GM21737 (cell line): Measurements from ENCODE around the gene APLF.

Source experiments
- ATAC-seq: cut with Tn5 transposase; IDR thresholded peaks from one replicate; pipeline ENCODE4 v1.9.1; 2021; ENCODE audit warnings: mild to moderate bottlenecking, moderate library complexity; ENCODE audit not compliant: unreplicated experiment

APLF gene, protein sequence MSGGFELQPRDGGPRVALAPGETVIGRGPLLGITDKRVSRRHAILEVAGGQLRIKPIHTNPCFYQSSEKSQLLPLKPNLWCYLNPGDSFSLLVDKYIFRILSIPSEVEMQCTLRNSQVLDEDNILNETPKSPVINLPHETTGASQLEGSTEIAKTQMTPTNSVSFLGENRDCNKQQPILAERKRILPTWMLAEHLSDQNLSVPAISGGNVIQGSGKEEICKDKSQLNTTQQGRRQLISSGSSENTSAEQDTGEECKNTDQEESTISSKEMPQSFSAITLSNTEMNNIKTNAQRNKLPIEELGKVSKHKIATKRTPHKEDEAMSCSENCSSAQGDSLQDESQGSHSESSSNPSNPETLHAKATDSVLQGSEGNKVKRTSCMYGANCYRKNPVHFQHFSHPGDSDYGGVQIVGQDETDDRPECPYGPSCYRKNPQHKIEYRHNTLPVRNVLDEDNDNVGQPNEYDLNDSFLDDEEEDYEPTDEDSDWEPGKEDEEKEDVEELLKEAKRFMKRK

DNA sequence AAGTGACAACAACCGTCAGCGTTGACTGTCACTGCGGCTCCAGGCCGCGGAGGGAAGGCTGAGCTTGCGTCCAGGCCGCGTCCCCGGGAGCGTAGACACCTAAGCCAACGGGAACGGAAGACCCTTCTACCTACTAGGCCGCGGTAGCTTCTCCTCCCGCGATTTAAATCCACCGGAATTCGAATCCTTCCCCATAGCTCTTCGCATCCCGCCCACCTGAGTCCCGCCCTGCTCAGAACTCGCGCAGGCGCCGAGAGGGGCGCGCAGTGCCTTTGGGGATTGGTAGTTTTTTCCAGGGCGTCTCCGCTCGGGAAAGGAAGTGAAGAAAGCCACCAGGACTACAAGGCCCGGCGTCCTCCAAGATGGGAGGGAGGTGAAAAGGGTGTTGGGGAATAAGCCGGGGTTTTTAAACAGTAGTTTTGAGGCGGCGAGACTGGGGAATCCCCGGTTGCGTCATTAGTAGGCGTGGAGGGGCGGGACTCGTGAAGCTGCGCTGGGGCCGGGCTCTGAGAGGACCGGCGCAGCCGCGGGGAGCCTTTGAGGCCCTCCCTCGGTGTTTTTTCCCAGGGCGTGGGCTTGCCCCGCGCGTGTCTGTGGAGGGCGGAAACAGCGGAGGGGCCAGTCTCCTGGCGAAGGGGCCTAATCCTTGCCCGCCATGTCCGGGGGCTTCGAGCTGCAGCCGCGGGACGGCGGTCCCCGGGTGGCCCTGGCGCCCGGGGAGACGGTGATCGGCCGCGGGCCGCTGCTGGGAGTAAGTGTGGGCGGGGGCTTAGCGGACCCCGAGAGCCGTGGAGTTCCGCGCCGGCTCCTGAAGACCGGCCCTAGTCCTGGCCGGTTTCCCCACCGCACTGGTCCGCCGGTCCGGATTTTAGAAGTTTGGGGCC lies at the start of gene APLF, which contains the start of gene FBXO48:
TSS of gene APLF (plus strand) at position 509 of the 884 bp plus-strand sequence. CDS start at position 656, 147 bp downstream.
TSS of gene FBXO48 (minus strand) at position 218 of the 884 bp plus-strand sequence. CDS start 2,149 bp downstream, outside the sequence.
- ATAC-seq: peak; percentile 92

DNA sequence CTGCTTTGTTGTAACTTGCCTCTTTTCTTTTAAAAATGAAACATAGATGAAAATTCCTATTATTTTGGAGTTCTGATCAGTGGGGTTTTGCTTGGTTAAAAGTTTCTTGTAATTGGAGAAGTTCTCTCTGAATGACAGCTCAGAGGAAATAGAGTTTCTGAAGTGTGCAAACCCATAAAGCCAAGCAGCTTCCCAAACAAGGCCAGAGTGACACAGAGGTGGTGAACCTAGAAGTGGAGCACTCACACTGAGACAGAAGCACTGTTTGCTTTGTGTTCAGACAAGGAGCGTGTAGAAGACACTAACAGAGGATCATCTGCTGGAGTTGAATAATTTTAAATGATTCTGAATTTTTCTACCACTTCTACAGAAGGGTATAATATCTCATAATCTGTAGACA lies 49.5 kb upstream of the APLF start:
- ATAC-seq: no peak

DNA sequence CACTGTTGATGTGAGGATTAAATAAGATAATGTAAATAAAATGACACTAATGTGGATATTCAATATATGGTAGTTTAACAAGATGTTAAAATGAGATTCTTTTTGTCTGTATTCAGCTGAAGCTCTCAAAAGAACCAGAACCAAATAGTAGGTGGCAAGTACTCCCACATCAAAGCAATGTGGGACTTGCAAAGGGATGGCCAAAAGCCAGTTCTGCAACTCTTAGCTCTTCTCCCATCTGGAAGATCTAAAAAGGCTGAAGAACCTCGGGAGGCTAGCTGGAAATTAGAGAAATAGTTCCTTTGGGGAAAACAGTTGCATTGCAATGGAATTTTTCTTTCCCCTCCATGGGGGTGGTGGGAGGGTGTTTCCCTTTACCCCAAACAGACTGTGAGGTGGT lies 49.0 kb upstream of the APLF start:
- ATAC-seq: no peak

DNA sequence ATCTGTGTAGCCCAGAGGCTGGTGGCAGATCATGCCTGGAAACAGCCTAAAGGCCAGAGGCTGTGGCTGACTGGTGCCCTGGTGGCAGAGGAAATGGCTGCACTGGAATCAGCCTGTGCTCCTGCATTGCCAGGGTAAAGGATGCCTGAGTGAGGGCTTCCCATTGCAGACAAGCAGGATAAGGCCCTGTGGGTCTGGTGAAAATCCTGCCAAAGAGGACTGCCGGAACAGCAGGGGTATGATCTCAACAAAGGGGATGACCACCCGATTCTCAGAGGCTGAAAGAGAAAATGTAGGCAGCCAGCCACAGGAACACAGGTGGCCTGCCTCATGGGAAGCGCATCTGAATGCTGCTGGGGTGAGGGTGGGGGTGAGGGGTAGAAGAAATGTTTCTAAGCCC lies 48.5 kb upstream of the APLF start:
- no peak for ATAC-seq

DNA sequence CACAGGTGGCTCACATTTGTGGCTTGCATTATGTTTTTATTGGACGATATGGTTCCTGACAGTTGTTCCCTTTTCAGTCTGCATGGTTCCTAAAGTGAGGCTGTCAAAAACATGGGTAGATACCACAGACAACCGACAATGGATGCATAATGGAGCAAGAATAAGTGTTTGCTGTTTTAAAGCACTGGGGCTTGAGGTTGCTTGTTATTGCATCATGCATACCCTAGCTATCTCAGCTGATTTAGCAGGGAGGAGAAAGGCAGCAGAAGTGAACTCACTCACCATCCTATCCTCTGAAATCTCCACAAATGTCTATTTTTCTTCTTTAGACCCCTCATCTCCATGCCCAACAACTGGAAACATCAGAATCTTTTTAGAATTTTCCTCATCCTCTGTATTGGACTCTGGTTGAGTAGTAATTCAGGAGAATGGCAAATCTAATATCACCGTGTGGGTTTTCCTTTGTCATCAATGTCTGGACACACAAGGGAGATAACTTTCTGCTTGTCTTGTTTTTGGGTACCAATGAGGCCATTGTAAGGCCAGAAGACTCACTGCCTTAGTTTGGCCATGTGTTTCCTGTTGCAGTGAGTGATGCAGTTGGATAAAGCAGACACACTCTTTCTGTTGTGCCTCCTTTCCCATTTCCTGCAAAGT lies 47.0 kb upstream of the APLF start:
- no peak for ATAC-seq

DNA sequence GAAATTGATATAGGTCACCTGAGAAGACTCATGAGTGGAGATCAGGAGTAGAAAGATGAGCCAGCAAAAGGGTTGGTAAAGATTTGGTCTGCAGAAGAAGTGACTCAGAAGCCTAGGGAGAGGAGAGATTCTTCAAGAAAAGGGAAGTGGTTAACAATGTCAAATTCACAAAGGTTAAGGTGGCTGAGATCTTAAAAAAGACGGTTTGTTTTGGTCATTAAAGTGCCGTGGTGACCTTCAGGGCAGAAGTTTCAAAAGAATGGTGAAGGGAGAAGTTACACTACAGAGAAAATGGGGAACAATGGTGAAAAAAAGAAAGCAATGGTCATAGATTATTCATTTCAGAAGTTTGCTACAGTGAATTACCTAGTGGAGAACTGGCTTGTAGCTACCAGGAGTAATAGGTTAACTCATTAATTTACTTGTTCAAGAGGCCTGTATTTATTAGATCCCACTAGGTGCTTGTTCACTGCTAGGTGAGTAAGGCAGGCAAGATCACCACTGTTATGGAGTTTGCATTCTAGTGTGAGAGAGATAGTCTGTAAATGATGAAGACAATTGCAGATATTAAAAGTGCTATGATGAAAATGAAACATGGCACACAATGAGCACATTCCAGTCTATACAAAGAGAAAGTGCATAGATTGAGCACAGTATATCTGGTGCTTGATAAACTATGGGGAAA lies 43.3 kb upstream of the APLF start:
- peak; percentile 76 for ATAC-seq

DNA sequence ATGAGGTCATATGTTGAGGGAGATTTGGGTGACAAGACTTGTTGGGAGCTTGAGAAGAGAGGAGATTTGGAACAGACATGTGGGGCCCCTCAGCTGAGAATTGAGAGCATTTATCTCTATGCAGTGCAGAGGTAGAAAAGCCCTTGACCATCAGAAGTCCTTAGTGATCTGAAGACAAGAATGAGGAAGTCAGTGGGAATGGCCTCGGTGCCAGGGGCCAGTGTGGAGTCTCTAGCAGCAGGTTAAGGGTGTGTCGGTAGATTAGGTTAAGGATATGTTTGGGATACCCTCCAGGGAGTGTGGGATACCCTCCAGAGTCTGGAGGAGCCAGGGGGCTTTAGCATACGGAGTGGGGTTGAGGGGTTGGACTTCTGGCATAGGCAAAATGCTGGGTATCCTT lies 41.9 kb upstream of the APLF start:
- no peak for ATAC-seq

DNA sequence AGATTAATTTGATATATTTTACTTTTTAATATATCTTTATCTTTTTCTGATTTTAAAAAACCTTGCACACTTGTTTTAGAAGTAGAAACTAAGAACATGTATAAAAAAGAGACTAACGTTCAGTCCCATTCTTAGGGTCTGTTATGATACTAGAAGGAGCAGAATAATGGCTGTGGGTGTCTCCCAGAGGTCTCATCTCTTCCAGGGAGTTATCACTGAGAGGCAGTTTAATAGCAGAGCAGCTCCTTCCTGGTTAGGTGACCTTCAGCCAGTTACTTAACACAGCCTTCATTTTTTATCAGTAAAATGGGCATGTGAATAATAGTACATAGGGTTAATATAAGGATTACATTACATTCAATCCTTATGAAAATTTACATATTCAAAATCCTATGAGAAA lies 40.9 kb upstream of the APLF start:
- ATAC-seq: no peak

DNA sequence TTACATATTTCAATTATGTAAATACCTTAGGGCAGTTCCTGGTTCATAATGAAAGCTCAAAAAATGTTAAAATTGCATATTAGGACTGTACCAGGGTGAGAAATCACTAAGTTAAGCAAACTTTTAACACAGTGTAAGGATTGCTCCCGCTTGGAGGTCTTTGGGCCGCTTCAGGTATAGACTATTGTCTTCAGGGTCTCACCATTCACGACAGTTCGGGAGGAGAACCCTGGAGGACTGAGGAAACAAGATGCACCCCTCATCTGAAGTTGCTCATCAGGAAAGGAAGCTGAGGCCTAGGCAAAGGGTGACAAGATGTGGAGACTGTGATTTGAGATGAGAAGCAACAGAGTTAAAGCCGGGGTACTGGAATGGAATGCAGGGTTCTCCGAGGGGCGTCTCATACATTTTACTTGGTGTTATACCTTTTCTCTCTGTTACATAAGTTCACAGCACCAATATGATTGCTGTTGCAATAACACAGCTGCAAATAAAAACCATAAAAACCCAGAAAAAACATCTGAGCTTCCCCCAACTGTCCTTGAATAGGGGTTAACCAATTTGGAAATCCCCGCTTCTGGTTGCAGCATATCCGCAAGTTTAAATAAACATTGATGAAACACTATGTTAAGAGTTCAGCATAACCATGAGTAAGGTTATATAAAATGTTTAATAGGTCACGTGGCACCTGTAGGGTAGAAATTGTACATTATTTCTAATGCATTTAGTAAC lies 40.4 kb upstream of the APLF start:
- no peak for ATAC-seq

DNA sequence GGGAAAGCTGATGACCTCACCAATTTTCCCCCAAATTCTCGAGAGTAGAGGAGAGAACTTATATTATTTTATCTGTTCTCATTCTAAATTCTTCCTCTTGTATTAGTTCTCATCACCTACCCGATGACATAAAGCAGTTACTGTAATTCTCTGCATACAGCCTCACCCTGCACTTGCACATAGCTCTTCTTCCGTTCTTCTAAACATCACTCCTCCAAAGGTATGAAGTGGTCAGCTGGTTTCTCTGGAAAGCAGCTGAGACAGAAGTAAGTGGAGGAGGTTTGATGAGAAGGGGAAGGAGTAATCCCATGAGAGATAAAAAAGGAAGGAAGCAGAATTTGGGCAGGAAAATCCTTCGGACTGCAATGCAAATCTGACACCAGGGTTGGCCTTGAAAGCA lies 39.3 kb upstream of the APLF start:
- ATAC-seq: no peak

DNA sequence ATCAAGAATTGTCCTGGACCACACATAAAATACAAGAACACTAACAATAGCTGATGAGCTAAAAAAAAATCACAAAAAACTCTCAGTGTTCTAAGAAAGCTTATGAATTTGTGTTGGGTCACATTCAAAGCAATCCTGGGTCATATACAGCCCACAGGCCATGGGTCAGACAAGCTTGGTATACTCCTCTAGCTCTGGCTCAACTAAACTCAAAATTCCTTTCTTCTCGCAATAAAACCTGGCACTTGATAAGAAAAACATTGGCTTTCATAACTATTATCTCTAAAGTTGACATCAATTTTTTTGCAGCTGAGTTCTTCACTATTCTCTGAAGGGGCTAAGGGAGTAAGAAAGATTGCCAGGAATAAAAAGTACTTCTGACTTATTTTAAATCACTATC lies 38.6 kb upstream of the APLF start:
- ATAC-seq: no peak

DNA sequence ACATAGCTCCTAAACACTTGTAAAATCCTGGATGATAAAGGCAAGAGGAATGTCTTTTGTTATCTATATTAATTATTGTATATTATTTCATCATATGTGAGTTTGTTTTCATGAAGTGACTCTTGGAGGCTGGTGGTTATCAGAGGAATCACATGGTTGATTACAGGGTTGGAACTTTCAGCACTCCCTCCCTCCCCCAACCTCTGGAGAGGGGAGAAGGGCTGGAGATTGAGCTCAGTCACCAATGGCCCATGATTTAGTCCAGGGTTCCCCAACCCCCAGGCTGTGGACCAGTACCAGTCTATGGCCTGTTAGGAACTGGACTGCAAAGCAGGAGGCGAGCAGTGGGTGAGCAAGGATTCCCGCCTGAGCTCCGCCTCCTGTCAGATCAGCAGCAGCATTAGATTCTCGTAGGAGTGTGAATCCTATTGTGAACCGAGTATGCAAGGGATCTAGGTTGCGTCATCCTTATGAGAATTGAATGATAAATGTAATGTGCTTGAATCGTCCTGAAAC lies 38.0 kb upstream of the APLF start:
- no peak for ATAC-seq

DNA sequence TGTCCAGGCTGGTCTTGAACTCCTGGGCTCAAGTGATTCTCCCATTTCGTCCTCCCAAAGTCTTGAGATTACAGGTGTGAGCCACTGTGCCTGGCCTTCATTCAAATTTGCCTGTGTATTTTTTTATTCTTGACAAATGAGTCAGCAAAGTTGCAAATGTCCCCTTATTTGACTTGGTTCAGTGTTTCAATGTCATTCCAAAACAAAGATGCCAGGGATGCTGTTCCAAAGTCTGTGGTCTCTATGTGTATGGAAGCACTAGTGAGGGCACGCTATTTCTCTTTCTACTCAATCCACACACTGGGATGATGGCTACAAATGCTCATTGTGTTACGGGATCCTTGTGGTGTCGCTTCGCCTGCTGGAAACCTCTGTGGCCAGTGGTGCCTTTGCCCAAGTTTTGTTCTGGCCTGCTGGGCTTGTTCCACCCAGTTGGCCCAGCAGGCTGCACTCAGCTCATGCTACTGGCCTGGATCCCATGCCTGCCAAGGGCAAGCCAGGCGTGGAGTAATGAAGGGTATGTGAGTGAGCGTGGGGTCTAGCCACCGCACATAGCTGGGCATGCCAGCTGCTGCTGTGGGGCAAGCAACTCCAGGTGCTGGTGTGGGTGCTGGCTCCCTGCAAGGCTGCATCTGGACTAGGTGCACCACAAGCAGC lies 35.9 kb upstream of the APLF start:
- no peak for ATAC-seq

DNA sequence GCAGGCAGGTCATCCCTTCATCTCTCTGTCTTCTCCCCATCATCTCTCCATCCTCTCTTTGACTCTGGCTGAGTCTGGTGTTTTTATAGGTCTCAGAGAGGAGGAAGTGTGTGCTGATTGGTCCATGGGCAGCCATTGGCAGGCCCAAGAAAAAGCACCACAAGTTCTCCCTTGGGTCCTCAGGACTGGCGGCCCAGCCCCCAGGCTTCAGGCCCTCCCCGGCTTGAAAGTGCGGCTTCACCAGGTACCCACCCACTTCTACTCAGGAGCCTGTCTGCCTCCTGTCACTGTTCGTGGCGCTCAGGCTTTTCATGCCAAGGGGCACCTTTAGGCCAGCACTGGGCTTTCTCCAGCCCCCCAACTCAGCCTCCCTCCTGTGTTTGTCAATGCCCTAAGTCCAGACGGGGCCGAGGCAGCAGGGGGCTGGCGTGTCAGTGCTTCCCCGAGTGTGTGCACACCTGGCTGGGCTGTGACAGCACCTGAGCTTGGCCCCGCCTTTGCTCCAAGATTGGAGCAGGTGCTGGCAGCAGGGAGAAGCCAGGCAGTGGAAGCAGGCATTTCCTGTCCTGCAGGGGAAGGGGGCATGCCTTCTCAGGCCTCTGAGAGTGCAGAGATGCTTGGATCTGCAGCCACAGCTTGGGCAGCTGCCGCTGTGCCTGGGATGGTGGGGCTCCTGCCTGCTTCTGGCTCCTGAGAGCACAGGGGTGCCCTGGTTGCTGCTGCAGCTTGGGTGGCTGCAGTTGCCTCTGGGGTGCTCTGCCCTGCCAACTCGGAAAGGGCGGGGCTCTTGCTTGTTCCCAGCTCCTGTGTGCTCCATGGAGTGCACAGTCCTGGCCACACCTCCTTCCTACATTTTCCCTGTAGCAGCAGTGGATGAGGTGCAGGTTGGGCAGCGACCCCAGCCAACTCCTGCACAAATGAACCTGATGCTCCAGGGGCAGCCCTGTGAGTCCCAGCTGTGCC lies 34.4 kb upstream of the APLF start:
- no peak for ATAC-seq

DNA sequence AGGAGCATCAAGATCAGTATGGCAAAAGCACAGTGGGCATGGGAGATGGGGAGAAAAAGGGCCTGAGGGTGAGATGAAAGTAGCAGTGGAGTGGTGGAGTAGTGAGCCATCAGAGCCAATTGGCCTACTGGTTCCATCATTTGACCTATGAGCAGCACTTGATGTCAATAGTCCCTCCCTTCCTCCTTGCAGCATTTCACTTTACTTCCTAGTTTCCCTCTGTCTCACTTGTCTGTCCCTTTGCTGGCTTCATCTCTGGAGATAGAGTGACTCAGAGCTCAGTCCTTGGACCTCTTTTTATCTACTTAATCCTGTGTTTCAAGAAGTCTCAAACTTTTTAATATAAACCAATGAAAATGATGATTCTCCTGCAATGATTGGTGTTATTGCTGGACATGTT lies 32.4 kb upstream of the APLF start:
- ATAC-seq: no peak

DNA sequence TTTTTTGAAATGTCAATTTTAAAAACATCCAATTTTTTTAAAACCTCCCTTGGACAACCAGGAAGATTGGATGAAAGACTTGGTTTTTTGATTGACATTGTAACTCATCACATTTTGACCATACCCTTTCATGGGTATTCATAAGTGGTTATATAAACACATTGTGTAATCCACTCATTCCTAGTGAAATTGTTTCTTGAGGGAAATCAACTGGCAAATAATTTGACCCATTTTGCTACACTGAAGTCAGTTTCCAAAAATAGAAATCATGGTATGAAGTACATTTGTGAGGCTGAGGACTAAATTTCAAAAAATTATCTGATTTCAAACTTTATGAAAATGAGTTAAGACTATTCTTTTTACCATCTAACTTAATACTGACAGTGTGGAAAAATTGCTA lies 31.8 kb upstream of the APLF start:
- ATAC-seq: no peak

DNA sequence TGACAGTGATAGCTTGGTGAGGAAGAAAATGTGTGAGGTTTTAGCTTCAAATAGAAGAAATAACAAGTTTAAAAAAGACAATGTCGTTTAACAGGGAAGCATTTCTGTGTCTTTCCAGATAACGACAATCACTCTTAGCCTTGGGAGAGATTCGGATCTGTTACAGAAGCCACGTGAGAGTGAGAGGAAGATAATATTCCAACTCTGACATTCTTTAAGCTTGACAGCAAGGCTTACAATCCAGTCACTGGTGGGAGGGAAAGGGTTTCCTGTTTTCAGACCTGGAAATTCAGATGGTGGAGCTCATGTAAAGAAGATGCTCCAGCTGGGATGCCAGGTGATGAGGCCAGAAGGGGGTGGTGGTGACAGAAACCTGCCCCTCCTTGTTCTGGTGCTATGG lies 31.1 kb upstream of the APLF start:
- ATAC-seq: no peak
